Measurements from ENCODE around the gene PON3. TPM values are rescaled to one million over a fixed set of nuclear protein-coding genes. Genes with fewer than 3 reads are reported as not detected.
A peak's percentile ranks its signal among the peaks of the same experiment; 100 is the strongest.

PON3 gene
- total and polyA plus RNA-seq, 2 experiments from 2014 or later = not detected

DNA sequence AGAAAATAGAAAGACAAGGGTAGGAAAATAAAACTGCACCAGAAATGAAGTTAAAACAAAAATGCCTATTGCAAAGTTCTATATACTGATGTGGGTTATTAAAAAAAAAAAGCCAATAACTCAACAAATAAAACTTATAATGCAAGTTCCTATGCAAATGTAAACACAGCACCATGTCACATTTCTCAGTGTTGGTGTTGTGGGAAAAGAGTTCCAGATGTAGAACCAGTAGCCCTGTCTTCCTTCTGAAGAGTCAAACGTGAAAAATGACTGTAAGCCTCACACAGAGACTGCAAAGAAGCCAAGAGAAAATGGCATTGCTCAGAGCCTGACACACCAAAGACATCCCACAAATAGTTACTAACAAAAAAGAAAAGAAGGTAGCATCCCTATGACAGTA is 28.5 kb upstream of the PON3 start:
- no peak overlapping the region for H3K27ac ChIP-seq

DNA sequence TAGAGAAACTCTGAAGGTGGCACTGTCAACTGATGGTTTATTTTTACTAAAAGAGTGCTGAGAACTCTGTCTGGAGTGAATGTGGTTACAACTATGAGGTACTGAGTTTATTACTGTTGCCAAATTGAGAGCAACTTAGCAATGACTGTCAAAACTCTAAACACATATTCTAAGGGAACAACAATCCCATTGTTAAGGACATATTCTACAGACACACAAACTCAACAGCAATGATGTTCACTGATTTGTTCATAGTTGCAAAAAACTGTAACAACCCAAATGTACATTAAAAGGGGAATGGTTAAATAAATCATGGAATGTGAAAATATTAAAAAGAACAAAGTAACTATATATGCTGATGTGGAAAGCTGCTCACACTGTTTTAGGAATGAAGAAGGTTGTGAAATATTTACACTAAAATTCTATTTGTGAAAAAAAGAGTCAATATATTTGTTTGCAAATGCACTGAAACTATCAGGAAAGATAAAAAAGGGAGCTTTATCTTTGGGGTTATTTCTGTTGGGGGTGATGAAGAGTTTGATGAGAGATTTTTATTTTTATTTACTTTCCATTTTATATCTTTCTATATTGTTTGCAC is 25.8 kb upstream of the PON3 start:
- DNase-seq (ENCODE audit: low read depth in 1 of 2, low spot score in 1 of 2) = peak in 1 of 2 donors; percentile 37
- TF ChIP-seq, protein P1, sequence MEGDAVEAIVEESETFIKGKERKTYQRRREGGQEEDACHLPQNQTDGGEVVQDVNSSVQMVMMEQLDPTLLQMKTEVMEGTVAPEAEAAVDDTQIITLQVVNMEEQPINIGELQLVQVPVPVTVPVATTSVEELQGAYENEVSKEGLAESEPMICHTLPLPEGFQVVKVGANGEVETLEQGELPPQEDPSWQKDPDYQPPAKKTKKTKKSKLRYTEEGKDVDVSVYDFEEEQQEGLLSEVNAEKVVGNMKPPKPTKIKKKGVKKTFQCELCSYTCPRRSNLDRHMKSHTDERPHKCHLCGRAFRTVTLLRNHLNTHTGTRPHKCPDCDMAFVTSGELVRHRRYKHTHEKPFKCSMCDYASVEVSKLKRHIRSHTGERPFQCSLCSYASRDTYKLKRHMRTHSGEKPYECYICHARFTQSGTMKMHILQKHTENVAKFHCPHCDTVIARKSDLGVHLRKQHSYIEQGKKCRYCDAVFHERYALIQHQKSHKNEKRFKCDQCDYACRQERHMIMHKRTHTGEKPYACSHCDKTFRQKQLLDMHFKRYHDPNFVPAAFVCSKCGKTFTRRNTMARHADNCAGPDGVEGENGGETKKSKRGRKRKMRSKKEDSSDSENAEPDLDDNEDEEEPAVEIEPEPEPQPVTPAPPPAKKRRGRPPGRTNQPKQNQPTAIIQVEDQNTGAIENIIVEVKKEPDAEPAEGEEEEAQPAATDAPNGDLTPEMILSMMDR (IDR thresholded peaks at IDR 0.05; ENCODE audit: low read depth, low read length) = no peak
- no peaks in the 10 kb centered on the region for H3K27me3 ChIP-seq
- peak overlapping the region; percentile 92 for H3K27ac ChIP-seq
- H3K36me3 ChIP-seq = no peaks in the 10 kb centered on the region
- H3K4me3 ChIP-seq = no peak overlapping the region
- H3K4me1 ChIP-seq (ENCODE audit: low read depth) = peaks cover 30% of the 10 kb centered on the region
- no peaks in the 10 kb centered on the region for H3K9me3 ChIP-seq (ENCODE audit: low read depth)

More for the DNA sequence above, 28.5 kb upstream of the PON3 start:
- DNase-seq (ENCODE audit: low read depth in 1 of 2, low spot score in 1 of 2) = no peak
- Histone ChIP-seq H3K27me3 (no peaks in the 10 kb centered on the region), H3K4me1 (ENCODE audit: low read depth) (peaks cover 30% of the 10 kb centered on the region), H3K9me3 (ENCODE audit: low read depth) (no peaks in the 10 kb centered on the region), H3K4me3 (no peak overlapping the region), H3K36me3 (no peaks in the 10 kb centered on the region)
- TF ChIP-seq, protein P1 (IDR thresholded peaks at IDR 0.05; ENCODE audit: low read depth, low read length) = no peak

DNA sequence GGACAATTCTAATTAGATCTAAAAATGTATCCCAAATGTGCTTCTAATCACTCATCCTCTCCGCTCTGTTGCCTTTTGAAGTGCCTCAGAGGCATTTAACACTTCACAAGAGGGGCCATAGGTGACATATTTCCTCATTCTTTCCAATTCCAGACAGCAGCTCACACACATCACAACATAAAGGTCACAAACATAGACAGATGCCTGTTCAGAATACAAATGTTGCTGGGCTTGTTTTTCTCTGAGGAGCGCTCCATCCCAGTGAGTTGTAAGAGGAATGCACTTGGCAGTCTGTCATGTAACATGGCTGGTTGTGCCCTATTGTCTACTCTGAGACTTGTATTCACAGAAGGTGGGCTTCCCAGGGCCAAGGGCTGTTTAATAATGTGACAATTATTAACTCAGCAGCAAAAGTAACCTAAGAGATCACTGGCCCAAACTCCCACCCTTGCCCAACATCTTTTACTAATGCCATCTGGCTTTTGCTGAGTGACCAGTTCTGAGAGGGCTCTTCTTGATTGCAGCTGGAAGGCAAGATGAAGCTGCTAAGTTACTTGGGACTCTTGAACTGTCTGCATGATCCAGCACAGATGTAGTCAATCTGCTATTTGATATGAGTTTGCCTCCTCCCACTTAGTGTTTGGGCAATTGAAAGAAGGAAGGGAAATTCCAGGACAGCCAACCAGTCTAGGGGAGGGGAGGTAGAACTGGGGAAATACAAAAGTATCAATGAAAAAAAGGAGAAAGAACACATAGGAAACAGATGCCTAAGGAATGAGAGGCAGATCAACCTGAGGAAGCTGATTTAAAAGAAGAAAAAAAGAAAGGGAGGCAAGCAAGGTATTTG is 25.0 kb upstream of the PON3 start:
- Histone ChIP-seq H3K9me3 (ENCODE audit: low read depth) (no peaks in the 10 kb centered on the region), H3K27me3 (no peaks in the 10 kb centered on the region), H3K4me3 (no peak overlapping the region), H3K27ac (peak overlapping the region; percentile 92), H3K4me1 (ENCODE audit: low read depth) (peaks cover 30% of the 10 kb centered on the region), H3K36me3 (no peaks in the 10 kb centered on the region)
- TF ChIP-seq, protein P1 (IDR thresholded peaks at IDR 0.05; ENCODE audit: low read depth, low read length) = no peak
- peak; percentile 72 to 75 for DNase-seq (ENCODE audit: low read depth in 1 of 2, low spot score in 1 of 2)

DNA sequence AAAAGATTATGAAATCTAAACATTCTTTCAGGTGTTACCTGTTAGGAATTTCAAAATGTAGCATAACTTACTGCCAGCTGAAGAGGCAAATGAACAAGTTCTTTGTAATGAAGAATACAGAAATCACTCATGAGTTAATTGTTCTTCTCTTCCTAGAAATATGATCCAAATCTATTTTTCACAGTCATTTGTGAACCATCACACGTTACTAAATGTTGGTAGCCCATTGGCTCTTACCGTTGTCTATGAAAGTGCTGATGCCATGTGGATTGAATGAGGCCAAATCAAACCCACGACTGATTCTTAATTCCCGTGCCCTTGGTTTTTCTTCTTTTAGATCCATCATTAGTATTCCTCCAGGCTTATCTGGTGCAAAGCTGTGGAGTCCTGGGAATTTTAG is 15.9 kb upstream of the PON3 start:
- H3K36me3 ChIP-seq = peaks cover 16% of the 10 kb centered on the region
- no peaks in the 10 kb centered on the region for H3K9me3 ChIP-seq (ENCODE audit: low read depth)
- DNase-seq (ENCODE audit: low read depth in 1 of 2, low spot score in 1 of 2) = no peak
- H3K4me1 ChIP-seq (ENCODE audit: low read depth) = no peaks in the 10 kb centered on the region
- no peaks in the 10 kb centered on the region for H3K27me3 ChIP-seq
- TF ChIP-seq, protein P1 (IDR thresholded peaks at IDR 0.05; ENCODE audit: low read depth, low read length) = no peak
- H3K27ac ChIP-seq = no peak overlapping the region
- no peak overlapping the region for H3K4me3 ChIP-seq

DNA sequence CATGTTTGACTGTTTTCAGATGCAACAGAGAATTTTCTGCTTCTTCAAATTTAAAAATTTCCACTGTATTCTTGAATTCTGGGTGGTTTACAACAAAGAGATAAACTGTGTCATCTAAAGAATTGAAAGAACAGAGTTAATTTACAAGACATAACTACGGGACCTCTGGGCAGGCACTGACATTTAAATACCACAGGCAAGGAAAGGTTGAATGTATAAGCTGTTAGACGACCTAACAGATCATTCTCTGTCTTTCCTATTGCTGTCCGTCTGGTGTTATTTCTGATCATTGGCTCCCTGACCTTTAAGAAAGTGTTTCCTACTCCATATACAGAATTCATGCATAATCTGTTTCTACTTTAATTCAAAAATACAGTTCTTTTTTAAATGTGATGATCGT is 15.5 kb upstream of the PON3 start:
- Histone ChIP-seq H3K27me3 (no peaks in the 10 kb centered on the region), H3K36me3 (peaks cover 17% of the 10 kb centered on the region)

More for the DNA sequence above, 15.5 kb upstream of the PON3 start:
- TF ChIP-seq, protein P1 (IDR thresholded peaks at IDR 0.05; ENCODE audit: low read depth, low read length) = no peak
- Histone ChIP-seq H3K27ac (no peak overlapping the region), H3K4me1 (ENCODE audit: low read depth) (no peaks in the 10 kb centered on the region), H3K9me3 (ENCODE audit: low read depth) (no peaks in the 10 kb centered on the region), H3K4me3 (no peak overlapping the region)
- DNase-seq (ENCODE audit: low read depth in 1 of 2, low spot score in 1 of 2) = no peak

All from cardiac muscle cell (in vitro differentiated cells and primary cell).